Measurements from ENCODE around the gene UGT2A2. TPM values are rescaled to one million over a fixed set of nuclear protein-coding genes. Genes with fewer than 3 reads are reported as not detected.

UGT2A2 gene
- total and polyA plus RNA-seq, 9 donors = 0.09 TPM; not detected in 8

- no peak overlapping the region for H3K27ac ChIP-seq (ENCODE audit: low read length)
- H3K4me1 ChIP-seq (ENCODE audit: control insufficient read depth, insufficient read depth, low read length) = no peaks in the 10 kb centered on the region
- H3K4me3 ChIP-seq (ENCODE audit: low read length) = no peak overlapping the region
- H3K36me3 ChIP-seq (ENCODE audit: control insufficient read depth, insufficient read depth, low read length) = no peaks in the 10 kb centered on the region
- H3K9me3 ChIP-seq (replicated peaks; ENCODE audit: control insufficient read depth, low read depth, low read length) = no peaks in the 10 kb centered on the region
- DNase-seq = no peak
- H3K27me3 ChIP-seq (ENCODE audit: control insufficient read depth, insufficient read depth, low read length) = no peaks in the 10 kb centered on the region
- 33% methylated on average over 1 of the region's 1 CpG for WGBS (ENCODE audit: insufficient coverage)
These were observed 9.8 kb upstream of the UGT2A2 start for GRCh38 chr4:69649207-69649606.

GRCh38 chr4:69642961-69643360 lies 3.5 kb upstream of the UGT2A2 start:
- no peak overlapping the region for H3K27ac ChIP-seq (ENCODE audit: low read length)
- no peaks in the 10 kb centered on the region for H3K4me1 ChIP-seq (ENCODE audit: control insufficient read depth, insufficient read depth, low read length)
- no peaks in the 10 kb centered on the region for H3K9me3 ChIP-seq (replicated peaks; ENCODE audit: control insufficient read depth, low read depth, low read length)
- WGBS (ENCODE audit: insufficient coverage) = no CpG with 5 or more reads among the region's 2 CpGs
- H3K27me3 ChIP-seq (ENCODE audit: control insufficient read depth, insufficient read depth, low read length) = no peaks in the 10 kb centered on the region
- H3K4me3 ChIP-seq (ENCODE audit: low read length) = no peak overlapping the region
- no peak for DNase-seq
- H3K36me3 ChIP-seq (ENCODE audit: control insufficient read depth, insufficient read depth, low read length) = no peaks in the 10 kb centered on the region

GRCh38 chr4:69640289-69640688 lies 847 bp upstream of the UGT2A2 start:
- no peak overlapping the region for H3K4me3 ChIP-seq (ENCODE audit: low read length)
- H3K27ac ChIP-seq (ENCODE audit: low read length) = no peak overlapping the region
- no peaks in the 10 kb centered on the region for H3K9me3 ChIP-seq (replicated peaks; ENCODE audit: control insufficient read depth, low read depth, low read length)
- WGBS (ENCODE audit: insufficient coverage) = no CpG with 5 or more reads among the region's 2 CpGs
- no peaks in the 10 kb centered on the region for H3K4me1 ChIP-seq (ENCODE audit: control insufficient read depth, insufficient read depth, low read length)
- H3K27me3 ChIP-seq (ENCODE audit: control insufficient read depth, insufficient read depth, low read length) = no peaks in the 10 kb centered on the region
- no peak for DNase-seq
- no peaks in the 10 kb centered on the region for H3K36me3 ChIP-seq (ENCODE audit: control insufficient read depth, insufficient read depth, low read length)

- no peaks in the 10 kb centered on the region for H3K36me3 ChIP-seq (ENCODE audit: control insufficient read depth, insufficient read depth, low read length)
- H3K27me3 ChIP-seq (ENCODE audit: control insufficient read depth, insufficient read depth, low read length) = no peaks in the 10 kb centered on the region
- no peaks in the 10 kb centered on the region for H3K9me3 ChIP-seq (replicated peaks; ENCODE audit: control insufficient read depth, low read depth, low read length)
- no CpG with 5 or more reads among the region's 6 CpGs for WGBS (ENCODE audit: insufficient coverage)
- peak; percentile 59 for DNase-seq
- H3K27ac ChIP-seq (ENCODE audit: low read length) = no peak overlapping the region
- H3K4me3 ChIP-seq (ENCODE audit: low read length) = no peak overlapping the region
- no peaks in the 10 kb centered on the region for H3K4me1 ChIP-seq (ENCODE audit: control insufficient read depth, insufficient read depth, low read length)
These were observed 22.3 kb downstream of the UGT2A2 start for GRCh38 chr4:69617083-69617694.

- H3K9me3 ChIP-seq (replicated peaks; ENCODE audit: control insufficient read depth, low read depth, low read length) = no peaks in the 10 kb centered on the region
- H3K4me1 ChIP-seq (ENCODE audit: control insufficient read depth, insufficient read depth, low read length) = no peaks in the 10 kb centered on the region
- no peaks in the 10 kb centered on the region for H3K36me3 ChIP-seq (ENCODE audit: control insufficient read depth, insufficient read depth, low read length)
- no peak overlapping the region for H3K27ac ChIP-seq (ENCODE audit: low read length)
- no CpG with 5 or more reads among the region's 1 CpG for WGBS (ENCODE audit: insufficient coverage)
- no peak for DNase-seq
- H3K27me3 ChIP-seq (ENCODE audit: control insufficient read depth, insufficient read depth, low read length) = no peaks in the 10 kb centered on the region
- H3K4me3 ChIP-seq (ENCODE audit: low read length) = no peak overlapping the region
These were observed 29.0 kb downstream of the UGT2A2 start for GRCh38 chr4:69610484-69610883.

- no peak for DNase-seq
- Histone ChIP-seq H3K4me1 (ENCODE audit: control insufficient read depth, insufficient read depth, low read length) (no peaks in the 10 kb centered on the region), H3K9me3 (replicated peaks; ENCODE audit: control insufficient read depth, low read depth, low read length) (no peaks in the 10 kb centered on the region), H3K4me3 (ENCODE audit: low read length) (no peak overlapping the region), H3K36me3 (ENCODE audit: control insufficient read depth, insufficient read depth, low read length) (no peaks in the 10 kb centered on the region), H3K27ac (ENCODE audit: low read length) (no peak overlapping the region), H3K27me3 (ENCODE audit: control insufficient read depth, insufficient read depth, low read length) (no peaks in the 10 kb centered on the region)
- 62% methylated on average over 4 of the region's 4 CpGs for WGBS (ENCODE audit: insufficient coverage)
These were observed 38.4 kb downstream of the UGT2A2 start for GRCh38 chr4:69601065-69601464.

GRCh38 chr4:69600013-69600412 lies 39.4 kb downstream of the UGT2A2 start:
- H3K27me3 ChIP-seq (ENCODE audit: control insufficient read depth, insufficient read depth, low read length) = no peaks in the 10 kb centered on the region
- no peaks in the 10 kb centered on the region for H3K4me1 ChIP-seq (ENCODE audit: control insufficient read depth, insufficient read depth, low read length)
- no CpG with 5 or more reads among the region's 2 CpGs for WGBS (ENCODE audit: insufficient coverage)
- H3K27ac ChIP-seq (ENCODE audit: low read length) = no peak overlapping the region
- no peaks in the 10 kb centered on the region for H3K9me3 ChIP-seq (replicated peaks; ENCODE audit: control insufficient read depth, low read depth, low read length)
- DNase-seq = no peak
- H3K36me3 ChIP-seq (ENCODE audit: control insufficient read depth, insufficient read depth, low read length) = no peaks in the 10 kb centered on the region
- no peak overlapping the region for H3K4me3 ChIP-seq (ENCODE audit: low read length)

GRCh38 chr4:69594382-69594781 lies 45.1 kb downstream of the UGT2A2 start:
- H3K9me3 ChIP-seq (replicated peaks; ENCODE audit: control insufficient read depth, low read depth, low read length) = no peaks in the 10 kb centered on the region
- H3K27ac ChIP-seq (ENCODE audit: low read length) = no peak overlapping the region
- no peak overlapping the region for H3K4me3 ChIP-seq (ENCODE audit: low read length)
- H3K36me3 ChIP-seq (ENCODE audit: control insufficient read depth, insufficient read depth, low read length) = no peaks in the 10 kb centered on the region
- DNase-seq = no peak
- no peaks in the 10 kb centered on the region for H3K4me1 ChIP-seq (ENCODE audit: control insufficient read depth, insufficient read depth, low read length)
- no peaks in the 10 kb centered on the region for H3K27me3 ChIP-seq (ENCODE audit: control insufficient read depth, insufficient read depth, low read length)
- WGBS (ENCODE audit: insufficient coverage) = 76% methylated on average over 2 of the region's 4 CpGs

- Histone ChIP-seq H3K27me3 (ENCODE audit: control insufficient read depth, insufficient read depth, low read length) (no peaks in the 10 kb centered on the region), H3K36me3 (ENCODE audit: control insufficient read depth, insufficient read depth, low read length) (no peaks in the 10 kb centered on the region), H3K4me3 (ENCODE audit: low read length) (no peak overlapping the region), H3K4me1 (ENCODE audit: control insufficient read depth, insufficient read depth, low read length) (no peaks in the 10 kb centered on the region), H3K27ac (ENCODE audit: low read length) (no peak overlapping the region), H3K9me3 (replicated peaks; ENCODE audit: control insufficient read depth, low read depth, low read length) (no peaks in the 10 kb centered on the region)
- DNase-seq = no peak
- WGBS (ENCODE audit: insufficient coverage) = no CpG with 5 or more reads among the region's 1 CpG
These were observed 48.1 kb downstream of the UGT2A2 start for GRCh38 chr4:69591364-69591763.

GRCh38 chr4:69589884-69590283 lies 49.6 kb downstream of the UGT2A2 start:
- Histone ChIP-seq H3K9me3 (replicated peaks; ENCODE audit: control insufficient read depth, low read depth, low read length) (no peaks in the 10 kb centered on the region), H3K4me1 (ENCODE audit: control insufficient read depth, insufficient read depth, low read length) (no peaks in the 10 kb centered on the region), H3K27me3 (ENCODE audit: control insufficient read depth, insufficient read depth, low read length) (no peaks in the 10 kb centered on the region), H3K27ac (ENCODE audit: low read length) (no peak overlapping the region), H3K36me3 (ENCODE audit: control insufficient read depth, insufficient read depth, low read length) (no peaks in the 10 kb centered on the region), H3K4me3 (ENCODE audit: low read length) (no peak overlapping the region)
- no CpG with 5 or more reads among the region's 1 CpG for whole genome bisulfite sequencing (ENCODE audit: insufficient coverage)
- DNase-seq = no peak

GRCh38 chr4:69584135-69584534 lies 55.3 kb downstream of the UGT2A2 start:
- Histone ChIP-seq H3K9me3 (replicated peaks; ENCODE audit: control insufficient read depth, low read depth, low read length) (no peaks in the 10 kb centered on the region), H3K27me3 (ENCODE audit: control insufficient read depth, insufficient read depth, low read length) (no peaks in the 10 kb centered on the region), H3K36me3 (ENCODE audit: control insufficient read depth, insufficient read depth, low read length) (no peaks in the 10 kb centered on the region), H3K4me3 (ENCODE audit: low read length) (no peak overlapping the region), H3K4me1 (ENCODE audit: control insufficient read depth, insufficient read depth, low read length) (no peaks in the 10 kb centered on the region), H3K27ac (ENCODE audit: low read length) (no peak overlapping the region)
- 80% methylated on average over 2 of the region's 5 CpGs for WGBS (ENCODE audit: insufficient coverage)
- no peak for DNase-seq

All from muscle of leg (tissue), 11 donors.